Transverse colon (tissue), 4 donors: Measurements from ENCODE around the gene GOLGA8A. TPM values are rescaled to one million over a fixed set of nuclear protein-coding genes. Genes with fewer than 3 reads are reported as not detected.

Experiments
- DNase-seq: peaks from one replicate; pipeline ENCODE4 v3.0.0-alpha.2; 2019
- H3K27ac ChIP-seq, 4 donors: fragments of 200-600 bp; sonication (generic); 2 replicates each; pipeline ENCODE4 v1.5.1; 2016 to 2018; ENCODE audit warnings: inconsistent platforms in 4 of 4
- H3K27me3 ChIP-seq: fragments of 200-600 bp; sonication (generic); 2 replicates; pipeline ENCODE4 v1.5.1; 2017; ENCODE audit warnings: inconsistent platforms
- H3K36me3 ChIP-seq, 4 donors: fragments of 200-600 bp; sonication (generic); 2 replicates each; pipeline ENCODE4 v1.5.1; 2017 to 2019; ENCODE audit warnings: inconsistent platforms in 4 of 4
- H3K4me1 ChIP-seq, 4 donors: fragments of 200-600 bp; sonication (generic); 2 replicates each; pipeline ENCODE4 v1.5.1; 2017 to 2020; ENCODE audit warnings: inconsistent platforms in 4 of 4
- H3K4me3 ChIP-seq, 4 donors: fragments of 200-600 bp; sonication (generic); 1 replicate in 1 of 4; 2 replicates in 3 of 4; pipeline versions ENCODE4 v1.5.1 to v1.6.1; 2017 to 2019; ENCODE audit warnings: inconsistent platforms in 4 of 4
- H3K9me3 ChIP-seq, 2 donors: fragments of 200-600 bp; sonication (generic); 2 replicates each; pipeline ENCODE4 v1.5.1; 2017 to 2019; ENCODE audit warnings: inconsistent platforms in 2 of 2
- EP300 ChIP-seq: sonication (generic); formaldehyde crosslinking; IDR thresholded peaks from one replicate; pipeline ENCODE4 v1.6.1; 2017; ENCODE audit warnings: antibody characterized with exemption, low read depth
- POLR2A ChIP-seq: fragments of 450-650 bp; IDR thresholded peaks from one replicate; pipeline ENCODE4 v1.6.1; 2016; ENCODE audit warnings: antibody characterized with exemption, mild to moderate bottlenecking, moderate library complexity
- POLR2AphosphoS5 ChIP-seq, 3 donors: sonication (generic); formaldehyde crosslinking; IDR thresholded peaks; one replicate each; pipeline ENCODE4 v1.6.1; 2016; ENCODE audit warnings: antibody characterized with exemption in 3 of 3
- WGBS, 2 donors: methylation state at CpG; one replicate each; pipeline ENCODE4 v1.1.5; 2018; ENCODE audit warnings: low coverage in 1 of 2; 5-methylcytosine and 5-hydroxymethylcytosine counted together
- in situ Hi-C, 4 donors: fragments of 200-750 bp; cut with MboI; loops; one replicate each; pipeline versions ENCODE4 v1.15.0 to v1.15.1; 2017; ENCODE audit warnings: low sequenced_read_pairs in 3 of 4, low pct_ligation_motif_present in 1 of 4, low pct_unique_long_range_greater_than_20kb in 1 of 4
- intact Hi-C: fragments of 100-400 bp; cut with DNase I; formaldehyde crosslinking; loops from one replicate; pipeline ENCODE4 v1.15.1; 2023; ENCODE audit warnings: low total_unique reads
- total RNA-seq, 4 donors: library from RNA; depleted of rRNA; stranded (reverse); fragments of >200 nt; gene quantifications; one replicate each; pipeline ENCODE4 v1.1.0, GENCODE V29; 2016
- TF ChIP-seq, protein P1 (sequence below), 5 experiments: fragments of 200-600 bp in 3 of 5; fragments of 450-650 bp in 2 of 5; sonication (generic) in 3 of 5; IDR thresholded peaks; 1 replicate in 2 of 5; 2 replicates in 3 of 5; pipeline ENCODE4 v1.5.1; 2016 to 2017; ENCODE audit warnings: antibody characterized with exemption in 5 of 5, inconsistent platforms in 3 of 5, mild to moderate bottlenecking in 2 of 5, moderate library complexity in 1 of 5

Gene GOLGA8A, protein sequence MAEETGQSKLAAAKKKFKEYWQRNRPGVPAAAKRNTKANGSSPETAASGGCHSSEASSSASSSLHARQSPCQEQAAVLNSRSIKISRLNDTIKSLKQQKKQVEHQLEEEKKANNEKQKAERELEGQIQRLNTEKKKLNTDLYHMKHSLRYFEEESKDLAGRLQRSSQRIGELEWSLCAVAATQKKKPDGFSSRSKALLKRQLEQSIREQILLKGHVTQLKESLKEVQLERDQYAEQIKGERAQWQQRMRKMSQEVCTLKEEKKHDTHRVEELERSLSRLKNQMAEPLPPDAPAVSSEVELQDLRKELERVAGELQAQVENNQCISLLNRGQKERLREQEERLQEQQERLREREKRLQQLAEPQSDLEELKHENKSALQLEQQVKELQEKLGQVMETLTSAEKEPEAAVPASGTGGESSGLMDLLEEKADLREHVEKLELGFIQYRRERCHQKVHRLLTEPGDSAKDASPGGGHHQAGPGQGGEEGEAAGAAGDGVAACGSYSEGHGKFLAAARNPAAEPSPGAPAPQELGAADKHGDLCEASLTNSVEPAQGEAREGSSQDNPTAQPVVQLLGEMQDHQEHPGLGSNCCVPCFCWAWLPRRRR
- total RNA-seq: 100 to 1,000 TPM in 1 of 4 donors, 10 to 100 TPM in 3; 34.8 to 120 (median 47.1) TPM

DNA sequence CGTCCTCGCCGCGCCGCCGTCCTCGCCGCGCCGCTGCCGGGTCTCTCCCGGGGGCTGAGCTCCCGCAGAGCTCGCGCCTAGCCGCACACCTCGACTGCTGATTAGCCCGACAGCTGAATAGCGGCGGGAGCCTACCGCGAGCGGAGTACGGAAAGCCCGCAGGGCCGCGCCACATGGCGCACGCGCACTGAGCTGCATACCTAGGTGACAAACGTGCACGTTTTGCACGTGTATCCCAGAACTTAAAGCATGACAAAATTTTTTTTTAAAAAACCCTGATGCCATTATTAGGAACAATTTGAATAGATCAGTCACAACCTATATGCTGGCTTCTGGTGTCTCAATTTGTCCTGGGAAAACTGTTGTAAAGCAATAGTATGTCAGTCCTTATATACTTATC is at the start of gene GOLGA8A:
Gene GOLGA8A (minus strand): TSS at position 122 of the 400 bp plus-strand sequence. CDS start 48,117 bp downstream, outside the sequence.
- H3K4me3 ChIP-seq: peak within 1 kb of the TSS; percentile 32 to 86 (median 62)
- no peaks in the 10 kb centered on the region for H3K36me3 ChIP-seq
- H3K9me3 ChIP-seq: no peaks in the 10 kb centered on the region
- 3% methylated on average over 8 of the region's 33 CpGs; no CpG with 5 or more reads in 1 of the 2 donors for WGBS, 2 donors
- DNase-seq: peak; percentile 45
- peaks cover 0 to 17% (median 8%) of the 10 kb centered on the region in 4 donors for H3K4me1 ChIP-seq
- in situ Hi-C loops (loop anchor here in 1 of 4 donors (25.0 kb wide), 1 partner anchor 150 kb away; the partner anchor contains the start of gene GOLGA8B), intact Hi-C loops (no loop called here)
- TF ChIP-seq POLR2AphosphoS5 (IDR thresholded peaks at IDR 0.05) (peak in 2 of 3 donors; percentile 51 to 66), POLR2A (no peak)
- peaks cover 14% of the 10 kb centered on the region for H3K27me3 ChIP-seq
- peak within 1 kb of the TSS; percentile 37 to 79 (median 44) for H3K27ac ChIP-seq

DNA sequence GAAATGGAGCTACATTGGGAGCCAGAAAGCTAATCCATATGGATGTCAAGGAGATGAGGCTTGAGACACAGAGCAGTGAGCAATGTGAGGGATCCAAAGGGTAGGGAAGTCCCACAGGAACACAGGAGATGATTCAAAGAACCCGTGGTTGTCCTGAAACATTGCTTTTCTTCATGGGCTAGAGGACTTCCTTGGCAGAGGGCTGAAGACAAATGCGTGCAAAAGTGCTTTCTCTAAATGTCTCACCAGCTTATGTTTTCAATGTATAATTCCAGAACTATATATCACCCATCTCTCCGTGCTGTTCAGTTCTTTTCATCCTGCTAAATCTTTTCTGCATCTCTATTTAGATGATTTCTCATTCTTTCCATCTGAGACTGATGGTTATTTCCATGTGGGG is 46.0 kb upstream of the GOLGA8A start:
- no peak for TF ChIP-seq POLR2AphosphoS5 (IDR thresholded peaks at IDR 0.05)
- no peak for TF ChIP-seq EP300
- TF ChIP-seq, protein P1, sequence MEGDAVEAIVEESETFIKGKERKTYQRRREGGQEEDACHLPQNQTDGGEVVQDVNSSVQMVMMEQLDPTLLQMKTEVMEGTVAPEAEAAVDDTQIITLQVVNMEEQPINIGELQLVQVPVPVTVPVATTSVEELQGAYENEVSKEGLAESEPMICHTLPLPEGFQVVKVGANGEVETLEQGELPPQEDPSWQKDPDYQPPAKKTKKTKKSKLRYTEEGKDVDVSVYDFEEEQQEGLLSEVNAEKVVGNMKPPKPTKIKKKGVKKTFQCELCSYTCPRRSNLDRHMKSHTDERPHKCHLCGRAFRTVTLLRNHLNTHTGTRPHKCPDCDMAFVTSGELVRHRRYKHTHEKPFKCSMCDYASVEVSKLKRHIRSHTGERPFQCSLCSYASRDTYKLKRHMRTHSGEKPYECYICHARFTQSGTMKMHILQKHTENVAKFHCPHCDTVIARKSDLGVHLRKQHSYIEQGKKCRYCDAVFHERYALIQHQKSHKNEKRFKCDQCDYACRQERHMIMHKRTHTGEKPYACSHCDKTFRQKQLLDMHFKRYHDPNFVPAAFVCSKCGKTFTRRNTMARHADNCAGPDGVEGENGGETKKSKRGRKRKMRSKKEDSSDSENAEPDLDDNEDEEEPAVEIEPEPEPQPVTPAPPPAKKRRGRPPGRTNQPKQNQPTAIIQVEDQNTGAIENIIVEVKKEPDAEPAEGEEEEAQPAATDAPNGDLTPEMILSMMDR (IDR thresholded peaks at IDR 0.05): no peak
- no peak for TF ChIP-seq POLR2A
- WGBS, 2 donors: 46 to 82% methylated on average over 2 to 3 of the region's 3 CpGs
- Histone ChIP-seq H3K9me3 (no peaks in the 10 kb centered on the region), H3K4me3 (no peak overlapping the region), H3K36me3 (no peaks in the 10 kb centered on the region), H3K27me3 (peaks cover 3% of the 10 kb centered on the region), H3K4me1 (no peaks in the 10 kb centered on the region), H3K27ac (no peak overlapping the region)
- no peak for DNase-seq
- intact Hi-C loops (no loop called here), in situ Hi-C loops (no loop called here)

DNA sequence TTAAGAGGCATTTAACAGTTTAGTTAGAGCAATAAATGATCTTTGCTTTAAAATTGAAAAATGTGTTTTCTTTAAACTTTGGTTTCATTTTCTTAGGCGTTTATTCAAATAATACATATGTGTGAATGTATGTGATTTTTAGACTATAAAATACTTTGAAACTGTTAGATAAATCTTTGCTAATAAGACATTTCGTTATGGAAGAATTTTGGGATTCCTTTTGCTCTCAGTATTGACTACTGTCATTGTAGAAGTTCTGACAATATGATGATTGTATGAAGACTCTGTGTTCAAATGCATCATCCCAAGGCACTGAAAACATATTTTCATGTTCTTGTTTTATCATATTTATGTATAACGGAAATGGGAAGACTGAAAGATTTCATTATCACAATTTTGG is 43.8 kb upstream of the GOLGA8A start:
- H3K9me3 ChIP-seq: no peaks in the 10 kb centered on the region

DNA sequence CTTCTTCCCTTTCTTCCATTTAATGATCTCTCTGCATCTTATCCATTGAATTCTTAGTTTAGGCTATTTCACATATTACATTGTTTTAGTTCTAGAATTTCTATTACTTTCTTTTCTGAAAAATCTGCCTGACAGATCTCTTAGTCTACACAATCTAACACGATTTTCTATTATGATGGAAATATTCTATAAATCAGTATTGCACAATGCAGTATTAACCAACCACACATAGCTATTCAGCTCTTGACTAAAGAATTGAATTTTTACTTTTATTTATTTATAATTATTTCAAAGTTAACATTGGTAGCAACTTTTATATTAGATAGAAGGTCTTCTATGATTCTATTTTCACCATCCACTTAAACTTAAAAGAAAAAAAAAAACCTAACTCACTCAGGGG is 36.2 kb upstream of the GOLGA8A start:
- in situ Hi-C loops (no loop called here), intact Hi-C loops (no loop called here)
- H3K4me1 ChIP-seq: no peaks in the 10 kb centered on the region
- no peaks in the 10 kb centered on the region for H3K27me3 ChIP-seq
- TF ChIP-seq, protein P1 (IDR thresholded peaks at IDR 0.05): no peak
- TF ChIP-seq POLR2AphosphoS5 (IDR thresholded peaks at IDR 0.05) (no peak), POLR2A (no peak), EP300 (no peak)
- WGBS, 2 donors: 44 to 68% methylated on average over 1 of the region's 1 CpG
- H3K4me3 ChIP-seq: no peak overlapping the region
- no peak overlapping the region for H3K27ac ChIP-seq
- no peak for DNase-seq
- H3K36me3 ChIP-seq: no peaks in the 10 kb centered on the region
- no peaks in the 10 kb centered on the region for H3K9me3 ChIP-seq

More for the DNA sequence above, 43.8 kb upstream of the GOLGA8A start:
- Histone ChIP-seq H3K4me3 (no peak overlapping the region), H3K4me1 (no peaks in the 10 kb centered on the region), H3K27ac (no peak overlapping the region), H3K36me3 (no peaks in the 10 kb centered on the region), H3K27me3 (peaks cover 3% of the 10 kb centered on the region)
- TF ChIP-seq, protein P1 (IDR thresholded peaks at IDR 0.05): no peak
- TF ChIP-seq POLR2AphosphoS5 (IDR thresholded peaks at IDR 0.05): no peak
- WGBS, 2 donors: 61 to 71% methylated on average over 3 of the region's 3 CpGs
- intact Hi-C loops (no loop called here), in situ Hi-C loops (no loop called here)
- DNase-seq: no peak
